RPMI7951 (cell line): ENCODE data around the gene OSBPL2. TPM values are rescaled to one million over a fixed set of nuclear protein-coding genes. Genes with fewer than 3 reads are reported as not detected.

Experiments
- DNase-seq: peaks from one replicate; pipeline ENCODE4 v3.0.0-alpha.2; 2012; ENCODE audit warnings: low read depth
- total RNA-seq: library from RNA; depleted of rRNA; stranded (reverse); fragments of >200 nt; shearing (Covaris generic); gene quantifications from 2 replicates; pipeline ENCODE4 v1.2.3, GENCODE V29; 2014

Gene OSBPL2
- total RNA-seq, 1 experiment from 2014 or later = 18.6 TPM

GRCh38 chr20:62325172-62325905 is 87.0 kb downstream of the OSBPL2 start:
- DNase-seq = no peak

GRCh38 chr20:62326559-62326958 is 88.2 kb downstream of the OSBPL2 start:
- DNase-seq = no peak

- DNase-seq = no peak
Measured at GRCh38 chr20:62326959-62327725, 88.8 kb downstream of the OSBPL2 start.

- no peak for DNase-seq
Measured at GRCh38 chr20:62327726-62328495, 89.6 kb downstream of the OSBPL2 start.

- no peak for DNase-seq
Measured at GRCh38 chr20:62328684-62329388, 90.5 kb downstream of the OSBPL2 start.

GRCh38 chr20:62329389-62330377 is 91.4 kb downstream of the OSBPL2 start:
- DNase-seq = no peak

GRCh38 chr20:62330576-62331317 is 92.4 kb downstream of the OSBPL2 start:
- no peak for DNase-seq

- no peak for DNase-seq
Measured at GRCh38 chr20:62331347-62331746, 93.0 kb downstream of the OSBPL2 start.

- DNase-seq = no peak
Measured at GRCh38 chr20:62332421-62332820, 94.1 kb downstream of the OSBPL2 start.

GRCh38 chr20:62332989-62333819 is 94.9 kb downstream of the OSBPL2 start:
- no peak for DNase-seq

- DNase-seq = no peak
Measured at GRCh38 chr20:62333820-62334595, 95.7 kb downstream of the OSBPL2 start.

- DNase-seq = no peak
Measured at GRCh38 chr20:62334881-62335280, 96.6 kb downstream of the OSBPL2 start.

- no peak for DNase-seq
Measured at GRCh38 chr20:62335532-62335931, 97.2 kb downstream of the OSBPL2 start.

- no peak for DNase-seq
Measured at GRCh38 chr20:62336329-62336728, 98.0 kb downstream of the OSBPL2 start.

GRCh38 chr20:62336775-62337557 is 98.6 kb downstream of the OSBPL2 start:
- DNase-seq = no peak

- no peak for DNase-seq
Measured at GRCh38 chr20:62337558-62338293, 99.4 kb downstream of the OSBPL2 start.

GRCh38 chr20:62338294-62338620 is 99.9 kb downstream of the OSBPL2 start:
- no peak for DNase-seq
